Measurements from ENCODE around the gene PLK2.

The PLK2 gene

DNA sequence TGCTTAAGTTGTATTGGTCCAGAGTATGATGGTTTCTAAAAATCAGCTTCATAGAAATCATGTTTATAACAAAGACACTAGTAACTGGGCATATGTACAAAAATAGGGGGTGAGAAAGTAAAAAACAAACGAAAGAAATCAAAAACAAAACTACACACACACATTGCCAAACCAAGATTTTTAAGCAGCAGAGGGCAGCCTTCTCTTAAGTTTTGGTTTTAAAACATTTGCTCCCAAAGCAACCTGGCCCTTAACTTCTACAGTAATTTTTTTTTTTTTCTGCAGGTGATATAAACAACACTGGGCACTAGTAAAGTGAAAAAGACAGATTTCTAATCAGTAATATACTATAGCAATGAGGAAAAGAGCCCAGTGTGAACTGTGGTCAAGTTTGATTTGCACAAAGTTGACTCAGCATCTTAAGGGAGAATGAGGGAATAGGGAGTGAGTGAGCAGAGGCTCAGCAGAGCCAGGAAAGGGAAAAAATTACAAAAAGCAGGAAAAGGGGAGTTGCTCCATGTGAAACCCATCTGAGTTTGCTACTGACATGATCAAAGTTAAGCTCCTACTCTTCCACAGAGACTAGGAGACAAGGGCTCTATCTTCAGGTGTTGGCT, 18.0 kb upstream of the PLK2 start:
- DNase-seq, result no peak

DNA sequence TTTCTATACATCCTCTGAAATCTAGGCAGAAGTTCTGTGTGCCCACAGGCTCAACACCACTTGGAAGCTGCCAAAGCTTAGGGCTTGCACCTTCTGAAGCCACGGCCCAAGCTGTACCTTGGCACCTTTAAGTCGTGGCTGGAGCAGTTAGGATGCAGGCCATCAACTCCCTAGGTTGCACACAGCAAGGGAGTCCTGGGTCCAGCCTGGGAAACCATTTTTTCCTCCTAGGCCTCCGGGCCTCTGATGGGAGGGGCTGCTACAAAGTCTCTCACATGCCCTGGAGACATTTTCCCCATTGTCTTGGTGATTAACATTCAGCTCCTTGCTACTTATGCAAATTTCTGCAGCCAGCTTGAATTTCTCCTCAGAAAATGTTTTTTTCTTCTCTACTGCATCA, 15.5 kb upstream of the PLK2 start:
- no peak for DNase-seq

DNA sequence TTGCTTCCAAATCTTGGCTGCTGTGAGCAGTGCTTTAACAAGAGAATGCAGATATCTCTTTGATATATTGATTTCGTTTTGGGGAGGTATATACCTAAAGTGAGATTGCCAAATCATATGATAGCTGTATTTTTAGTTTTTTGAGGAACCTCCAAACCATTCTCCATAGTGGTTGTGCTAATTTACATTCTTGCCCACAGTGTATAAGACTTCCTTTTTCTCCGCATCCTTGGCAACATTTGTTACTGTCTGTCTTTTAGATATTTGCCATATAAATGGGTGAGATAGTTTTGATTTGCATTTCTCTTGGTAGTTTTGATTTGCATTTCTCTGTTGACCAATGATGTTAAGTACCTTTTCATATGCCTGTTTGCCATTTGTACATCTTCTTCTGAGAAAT, 10.0 kb upstream of the PLK2 start:
- no peak for DNase-seq

DNA sequence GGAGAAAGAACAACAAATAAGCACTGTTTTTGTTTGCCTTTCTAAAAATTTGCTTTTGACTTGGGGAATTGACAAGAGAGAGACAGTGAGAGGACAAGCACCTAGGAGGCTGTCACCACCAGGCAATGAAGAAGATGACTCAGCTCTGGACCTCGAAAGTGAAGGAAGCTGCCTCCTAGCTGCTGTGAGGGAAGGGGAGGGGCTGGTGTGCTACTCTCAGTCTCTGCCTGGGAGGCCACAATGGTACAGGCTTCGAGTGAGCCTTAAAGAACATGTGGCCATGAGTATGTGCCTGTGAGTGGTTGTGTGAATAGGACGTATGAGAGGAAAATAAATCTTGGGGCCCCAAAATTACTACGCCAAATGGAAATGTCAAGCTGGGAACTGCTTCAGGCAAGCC, 7.1 kb upstream of the PLK2 start:
- no peak for DNase-seq

DNA sequence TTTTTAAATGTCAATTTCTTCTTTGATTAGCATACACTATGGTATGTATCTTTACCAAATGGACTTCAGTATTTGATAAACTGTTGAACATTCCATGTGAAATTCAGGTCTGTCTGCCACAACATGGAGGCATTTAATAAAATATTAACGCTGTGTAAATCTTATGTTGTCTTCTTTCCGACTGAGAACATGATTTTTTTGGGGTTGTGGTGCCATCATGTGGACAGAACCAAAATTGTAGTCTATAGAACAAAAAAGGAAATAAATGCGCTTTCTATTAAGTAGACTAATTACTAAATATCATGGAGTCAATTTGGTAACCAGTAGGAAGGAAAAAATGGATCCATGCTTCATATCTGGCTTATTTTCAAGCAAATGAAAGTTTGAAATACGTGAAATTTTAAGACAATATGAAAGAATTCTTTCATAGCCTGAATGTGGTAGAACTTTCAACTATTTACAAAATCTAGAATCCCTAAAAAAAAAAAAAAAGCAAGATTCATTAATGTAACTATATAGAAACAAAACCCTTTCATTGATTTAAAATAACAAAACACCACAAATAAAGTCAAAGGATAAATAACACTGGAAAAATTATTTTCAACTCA, 2.8 kb upstream of the PLK2 start:
- no peak for DNase-seq

DNA sequence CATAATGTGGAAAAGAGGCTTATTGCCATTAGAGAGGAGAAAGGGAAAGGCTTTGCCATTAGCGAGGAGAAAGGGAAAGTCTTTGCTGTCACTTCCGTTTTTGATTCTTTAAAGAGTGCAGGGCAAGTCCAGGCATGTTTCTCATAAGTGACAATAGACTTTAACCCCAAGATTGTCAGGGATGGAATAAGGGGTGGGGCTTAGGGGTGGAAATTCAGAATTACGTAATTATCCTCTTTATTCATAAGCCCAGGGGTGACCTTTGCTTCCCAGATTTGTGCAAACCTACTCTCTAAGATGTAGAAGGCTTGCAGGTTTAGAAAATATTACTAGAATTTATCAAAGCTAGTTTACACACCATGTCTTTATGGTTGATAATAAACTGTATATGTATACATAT, 2.3 kb upstream of the PLK2 start:
- DNase-seq, result no peak

DNA sequence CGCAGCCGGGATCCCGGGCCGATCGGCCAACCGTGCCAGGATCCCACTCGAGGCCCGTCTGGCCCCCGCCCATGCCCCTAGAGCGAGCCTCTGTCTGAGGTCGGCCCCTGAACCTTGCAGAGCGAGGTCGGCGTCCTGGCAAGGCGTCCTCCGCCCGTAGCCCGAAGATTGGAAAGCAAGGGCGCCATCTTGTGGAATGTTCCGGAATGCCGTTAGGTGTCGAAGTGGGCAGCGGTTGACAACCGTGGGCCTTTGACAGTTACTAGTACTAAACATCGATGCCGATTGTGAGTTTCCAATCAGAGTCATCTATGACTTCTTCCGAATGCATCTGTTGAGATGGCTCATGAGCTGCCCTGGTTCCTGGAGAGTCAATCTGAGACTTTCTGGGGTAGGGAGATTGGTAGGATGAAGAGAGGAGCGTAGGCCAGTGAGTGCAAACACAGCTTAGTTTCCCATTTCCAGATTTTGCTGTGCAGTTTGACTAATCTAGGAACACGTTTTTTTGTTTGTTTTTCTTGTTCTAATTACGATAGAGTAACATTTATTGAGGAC, 923 bp upstream of the PLK2 start:
- peak; percentile 89 for DNase-seq

DNA sequence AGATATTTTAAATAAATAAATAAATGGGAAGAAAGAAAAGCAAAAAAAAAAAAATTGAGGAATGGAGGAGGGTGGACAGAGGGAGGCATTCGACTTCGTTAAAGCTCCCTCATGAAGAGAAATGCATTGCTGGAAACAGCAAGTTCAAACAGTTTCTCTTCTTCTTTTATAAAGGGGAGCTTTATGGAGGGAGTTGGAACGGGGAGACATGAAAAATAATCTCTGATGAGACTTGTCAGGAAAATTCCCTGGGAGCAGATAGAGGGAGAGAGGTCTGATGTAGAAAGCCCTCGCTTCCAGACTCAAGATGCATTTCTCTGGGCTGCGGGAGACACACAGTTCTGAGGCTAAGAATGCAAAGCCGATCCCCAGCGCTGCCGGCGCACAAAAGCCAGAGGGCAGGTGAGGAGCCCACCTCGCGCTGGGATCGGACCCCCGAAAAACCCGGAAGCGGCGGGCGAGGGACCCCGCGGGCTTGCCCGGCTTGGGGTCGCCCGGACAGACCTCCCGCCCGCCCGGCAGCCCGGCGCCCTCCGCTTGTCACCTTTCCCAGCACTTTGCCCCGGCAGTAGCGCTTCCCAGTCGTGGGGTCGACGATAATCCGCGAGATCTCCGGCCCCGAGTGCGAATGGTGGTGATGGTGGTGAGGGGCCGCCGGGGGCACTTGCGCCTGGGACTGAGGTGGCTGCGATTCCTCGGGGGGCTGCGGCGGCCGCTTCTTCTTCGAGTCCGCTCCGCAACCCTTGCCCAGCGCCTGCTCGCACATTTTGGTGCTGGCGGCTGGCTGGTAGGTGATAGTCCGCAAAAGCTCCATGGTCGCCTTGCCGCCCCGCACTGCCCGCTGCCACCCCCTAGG, 512 bp downstream of the PLK2 start:
- DNase-seq, result no peak

DNA sequence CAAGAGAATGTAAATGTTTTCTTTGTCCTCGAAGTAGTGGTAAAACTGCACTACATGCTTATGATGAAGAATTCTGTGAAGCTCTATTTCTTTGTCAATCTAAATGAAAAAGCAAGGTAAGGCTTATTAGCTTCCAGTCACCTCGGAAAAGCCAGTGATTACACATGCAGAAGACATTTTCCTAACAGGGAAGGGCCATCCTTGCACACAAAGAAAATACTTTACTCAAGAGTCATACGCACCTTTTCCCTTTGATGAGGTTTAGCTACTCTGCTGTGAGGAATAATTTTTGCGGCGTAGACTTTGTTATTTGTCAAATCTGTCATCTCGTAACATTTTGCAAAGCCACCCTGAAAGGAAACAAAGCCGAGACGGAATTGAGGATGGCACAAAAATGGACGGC, 1.1 kb downstream of the PLK2 start:
- no peak for DNase-seq

DNA sequence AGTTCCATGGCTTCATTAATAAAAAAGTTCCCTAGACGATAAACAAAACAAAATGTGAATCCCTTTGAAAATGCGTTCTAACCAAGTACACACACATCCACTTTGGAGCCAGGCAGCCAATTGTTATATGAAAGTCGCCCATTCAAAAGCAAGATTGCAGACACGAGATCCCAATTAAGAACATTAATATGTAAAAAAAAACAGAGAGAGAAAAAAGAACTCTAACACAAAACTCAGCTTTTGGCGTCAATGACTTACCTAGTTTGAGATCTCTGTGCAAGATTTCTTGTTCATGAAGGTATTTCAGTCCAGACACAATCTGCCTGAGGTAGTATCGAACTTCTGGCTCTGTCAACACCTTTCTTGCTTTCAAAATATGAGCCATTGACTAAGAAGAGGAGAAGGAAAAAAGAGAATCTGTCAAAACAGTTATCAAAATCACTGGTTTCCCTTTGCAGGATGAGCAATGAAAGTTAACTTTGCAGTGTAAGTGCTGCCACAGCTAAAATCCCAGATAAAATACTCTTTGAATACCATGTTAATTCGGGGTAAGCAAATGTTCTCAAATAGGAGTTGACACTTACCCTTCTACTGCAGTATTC, 1.6 kb downstream of the PLK2 start:
- DNase-seq, result no peak

DNA sequence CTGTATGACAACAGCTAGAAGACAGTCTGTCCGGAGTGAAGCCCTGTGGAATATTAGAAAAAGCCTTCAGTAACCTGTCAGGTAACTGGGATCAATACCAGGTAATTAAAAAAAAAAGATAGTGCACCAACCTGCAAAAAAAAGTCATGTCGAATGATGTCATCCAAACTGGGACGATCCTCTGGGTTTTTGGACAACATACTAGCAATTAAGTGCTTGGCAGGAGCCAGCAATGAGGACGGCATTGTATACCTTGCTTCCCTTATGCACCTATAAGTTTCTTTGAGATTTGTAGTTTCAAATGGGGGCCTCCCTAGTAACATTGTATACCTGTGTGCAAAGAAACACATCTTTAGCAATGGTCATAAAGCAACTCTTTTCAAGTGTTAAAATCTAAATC, 2.8 kb downstream of the PLK2 start:
- DNase-seq, result no peak

DNA sequence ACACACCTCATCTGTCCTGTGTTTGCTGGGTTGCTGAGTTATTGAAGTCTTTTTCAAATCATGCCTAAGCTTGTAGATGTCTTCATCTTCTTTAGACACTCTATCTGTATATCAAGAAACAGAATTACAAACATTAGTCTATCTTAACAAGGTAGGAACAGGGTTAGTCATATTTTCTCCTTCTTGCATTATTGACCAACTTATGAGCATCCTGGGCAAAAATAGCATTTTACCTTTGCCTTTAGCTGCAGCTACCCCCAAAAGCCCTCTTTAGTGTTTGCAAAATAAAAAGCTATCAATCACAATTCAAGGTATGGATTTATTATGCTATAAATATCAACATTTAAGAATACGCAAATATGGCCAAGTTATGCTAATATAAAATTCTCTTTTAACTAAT, 3.4 kb downstream of the PLK2 start:
- DNase-seq, result no peak

DNA sequence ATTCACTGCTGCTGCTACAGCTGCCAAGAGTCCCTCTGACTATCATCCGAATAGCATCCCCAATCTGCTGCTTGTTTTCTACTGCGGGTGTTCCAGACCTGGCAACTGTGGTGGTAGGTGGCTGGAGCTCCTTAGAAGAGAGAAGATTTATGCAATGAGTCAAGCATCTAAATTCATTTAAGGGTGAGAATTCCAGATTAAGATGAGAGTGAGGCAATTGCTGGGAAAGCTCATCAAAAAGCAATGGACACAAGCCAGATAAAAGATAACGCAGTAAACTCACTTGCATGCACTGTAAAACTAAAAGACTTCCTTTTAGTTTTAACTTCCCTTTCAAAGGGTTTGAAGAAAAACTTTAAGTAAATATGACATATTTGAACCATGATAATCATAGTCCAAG, 3.9 kb downstream of the PLK2 start:
- DNase-seq, result no peak

DNA sequence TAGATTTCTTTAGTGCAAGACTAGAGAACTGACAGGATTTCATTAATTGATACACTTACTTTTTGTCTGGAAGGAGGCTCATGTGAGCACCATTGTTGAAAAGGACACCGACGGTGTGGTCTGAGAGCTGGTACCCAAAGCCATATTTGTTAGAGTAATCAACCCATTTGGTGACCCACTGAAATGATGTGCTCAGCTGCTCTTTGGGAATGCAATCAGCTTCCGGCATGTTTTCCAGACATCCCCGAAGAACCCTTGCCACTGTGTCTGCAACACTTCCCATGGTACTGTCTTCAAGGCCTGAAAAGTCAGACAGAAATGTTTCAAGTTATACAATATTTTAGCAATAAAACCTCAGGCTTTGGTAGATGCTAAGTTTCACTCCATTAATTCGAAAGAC, 4.4 kb downstream of the PLK2 start:
- no peak for DNase-seq

DNA sequence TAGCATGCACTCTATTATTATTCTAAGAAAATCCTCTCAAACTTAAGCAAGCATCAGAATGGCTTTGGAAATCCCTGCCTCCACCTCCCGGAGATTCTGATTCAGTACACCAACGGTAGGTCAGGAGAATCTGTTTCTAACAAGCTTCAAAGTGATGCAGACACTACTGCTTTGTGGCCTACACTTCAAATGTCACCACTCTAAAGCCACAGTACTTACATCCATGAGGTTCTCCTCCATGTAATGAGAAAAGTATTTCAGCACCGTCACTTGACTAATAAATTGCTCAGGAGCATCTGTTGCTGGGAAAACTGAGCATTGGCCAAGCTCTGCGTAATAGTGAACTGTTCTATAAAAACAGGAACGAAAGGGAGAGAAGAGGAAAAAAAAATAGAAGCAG, 4.8 kb downstream of the PLK2 start:
- DNase-seq, result no peak

DNA sequence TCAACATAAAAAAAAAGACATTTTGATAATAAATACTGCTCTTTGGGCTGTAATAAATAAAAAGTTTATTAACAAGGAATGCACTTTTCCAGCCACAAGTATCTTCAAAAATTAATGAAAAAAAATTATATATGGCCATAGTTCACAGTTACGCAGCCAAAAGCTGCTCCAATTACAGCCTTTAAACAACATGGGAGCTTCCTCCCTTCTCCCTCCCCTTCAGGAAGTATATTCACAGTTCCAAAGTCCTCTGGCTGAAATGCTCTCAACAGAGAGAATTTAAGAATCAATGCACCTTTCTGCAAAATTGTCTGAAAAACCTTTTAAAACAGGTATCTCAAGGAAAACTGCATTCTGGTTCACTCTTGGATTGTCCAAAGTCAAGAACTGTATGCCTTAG, 5.9 kb downstream of the PLK2 start:
- no peak for DNase-seq

DNA sequence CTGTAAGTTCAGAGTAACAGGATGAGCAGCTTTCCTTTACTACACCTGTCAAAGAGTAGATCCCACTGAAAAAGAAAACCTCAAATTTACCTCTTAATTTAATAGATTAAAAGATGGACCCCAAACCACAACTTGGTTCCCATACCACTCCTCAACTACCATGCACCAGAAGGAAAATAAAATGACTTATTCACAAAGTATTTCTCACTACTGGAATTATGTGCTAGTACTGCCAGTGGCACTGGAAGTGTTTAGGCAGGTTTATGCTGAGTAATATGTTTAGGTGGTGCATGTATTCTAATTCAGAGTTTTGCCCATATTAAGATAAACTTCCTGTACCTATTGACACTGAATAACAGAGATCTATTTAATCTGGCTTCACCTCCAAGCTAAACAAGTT, 6.6 kb downstream of the PLK2 start:
- no peak for DNase-seq

DNA sequence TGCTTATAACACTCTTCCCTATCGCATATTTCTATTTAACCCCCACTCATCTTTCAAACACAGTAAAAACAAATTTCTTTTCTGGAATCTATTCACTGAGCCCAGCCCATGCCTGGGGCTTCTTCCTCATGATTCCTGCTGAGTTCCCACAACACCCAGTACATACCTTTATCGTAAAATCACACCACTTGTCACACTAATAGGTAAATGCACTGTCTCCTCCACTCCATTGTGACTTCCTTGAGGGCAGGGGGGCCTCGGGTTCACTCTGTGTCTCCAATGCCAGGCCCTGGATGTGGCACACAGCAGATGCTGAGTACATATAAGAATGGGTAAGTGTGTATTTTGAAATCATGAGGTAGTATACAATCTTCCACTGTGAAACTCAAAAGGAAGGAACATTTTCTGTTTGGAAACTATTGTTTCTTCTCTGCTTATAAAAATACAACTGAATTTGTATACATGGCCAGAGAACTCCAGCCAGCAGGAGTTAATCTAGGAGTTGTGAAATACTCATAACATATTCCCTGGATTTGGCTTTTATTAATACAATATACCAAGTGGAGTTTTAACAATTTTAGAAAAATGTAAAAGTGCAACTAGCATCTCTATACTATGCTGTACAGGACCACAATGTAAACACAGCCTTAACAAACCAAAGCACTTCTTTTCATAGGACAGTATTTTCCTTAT, 7.2 kb downstream of the PLK2 start:
- DNase-seq, result no peak

DNA sequence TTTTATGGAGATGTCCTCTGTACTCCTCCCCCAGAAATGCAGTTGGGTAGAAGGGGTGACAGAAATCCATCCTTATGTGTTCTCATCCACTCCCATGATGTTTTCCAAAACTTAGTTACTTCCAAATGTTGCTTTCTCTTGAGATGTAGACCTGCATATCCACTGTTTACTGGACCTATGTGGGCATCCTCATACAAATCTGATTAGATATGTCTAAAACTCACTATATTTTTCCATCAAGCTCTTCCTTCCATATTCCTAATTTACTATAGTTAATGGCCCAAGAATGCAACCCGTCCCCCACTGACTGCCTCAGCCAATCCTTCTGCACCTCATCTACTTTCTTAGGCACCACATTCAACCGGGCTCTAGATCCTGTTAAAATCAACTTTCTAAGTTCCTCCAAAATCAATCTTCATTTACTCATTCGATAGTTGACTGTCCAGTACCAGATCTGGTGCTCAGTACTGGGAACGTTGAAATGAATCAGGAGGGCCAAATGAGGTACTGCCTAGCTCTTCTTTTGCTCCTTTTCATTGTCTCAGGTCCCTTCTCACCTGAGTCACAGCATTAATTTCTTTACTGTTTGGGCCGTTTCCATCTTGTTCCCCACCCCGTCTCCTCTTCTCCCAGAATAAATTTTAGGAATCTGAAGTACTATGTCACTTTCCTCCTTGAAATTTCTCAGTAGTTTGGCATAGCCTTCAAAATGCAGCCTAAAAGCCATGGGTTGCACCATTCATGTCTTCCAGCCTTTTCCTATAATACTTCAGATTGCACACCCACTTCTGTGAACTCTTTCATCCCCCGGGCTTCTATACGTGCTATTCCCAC, 7.9 kb downstream of the PLK2 start:
- no peak for DNase-seq

DNA sequence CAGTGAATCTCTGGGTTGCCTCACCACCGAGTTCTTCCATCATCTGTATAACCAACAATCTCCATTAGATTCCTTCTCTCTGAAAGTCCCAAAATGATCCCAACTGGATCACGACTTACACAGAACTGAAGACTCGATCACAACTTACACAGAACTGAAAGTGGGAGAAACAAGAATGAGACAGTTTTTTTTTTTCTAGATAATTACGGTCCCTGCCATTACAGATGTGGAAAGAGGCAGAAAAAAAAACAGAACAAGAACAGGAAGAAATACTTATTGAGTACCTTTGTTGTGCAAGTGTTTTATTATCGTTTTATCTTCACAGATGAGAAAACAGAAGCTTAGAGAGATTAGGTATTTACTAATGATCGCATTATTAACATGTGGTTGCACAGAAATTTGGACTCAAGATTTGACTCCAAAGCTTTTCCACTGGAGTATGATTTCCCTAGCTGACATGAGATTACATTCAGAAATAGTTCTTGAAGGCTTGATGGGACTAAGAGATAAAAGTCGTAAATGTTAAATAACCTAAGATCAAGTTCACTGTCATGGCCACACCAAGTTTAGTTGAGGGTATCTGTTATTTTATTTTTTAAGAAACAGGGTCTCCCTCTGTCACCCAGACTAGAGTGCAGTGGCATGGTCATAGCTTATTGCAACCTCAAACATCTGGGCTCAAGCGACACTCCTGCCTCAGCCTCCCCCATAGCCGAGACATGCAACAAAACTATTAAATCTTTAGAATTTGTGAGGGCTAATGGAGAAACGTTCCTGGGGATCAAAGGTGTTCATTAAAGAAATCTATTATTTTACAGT, 8.9 kb downstream of the PLK2 start:
- DNase-seq, result no peak

DNA sequence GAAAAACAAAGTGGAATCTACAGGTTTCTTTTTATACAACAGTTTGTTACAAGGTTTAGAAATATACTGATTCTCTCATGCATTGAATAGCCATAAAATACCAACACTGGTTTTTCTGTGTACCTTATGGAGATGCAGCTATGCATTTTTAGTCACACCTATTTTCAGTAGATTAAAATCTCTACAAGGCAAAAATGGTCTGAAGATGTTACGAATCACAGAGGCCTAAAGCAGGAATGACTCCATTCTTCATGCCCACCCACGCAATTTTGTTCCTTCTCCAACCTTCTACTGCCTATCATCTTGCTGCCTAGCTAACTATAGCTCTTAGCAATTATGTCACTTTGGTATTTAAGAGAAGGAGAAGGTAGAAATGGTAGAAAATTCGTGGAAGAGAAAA, 9.9 kb downstream of the PLK2 start:
- no peak for DNase-seq

Data from stimulated activated CD4-positive, alpha-beta T cell treated with anti-CD3 and anti-CD28 coated beads, Interleukin-4, amount 100 ng/mL, for 1 hour (primary cell).